ENCODE measurements around the gene SSH3. TPM values are rescaled to one million over a fixed set of nuclear protein-coding genes. Genes with fewer than 3 reads are reported as not detected.

SSH3 gene
- total and polyA plus RNA-seq, 10 donors, result 4.3 to 31.8 (median 19.7) TPM

DNA sequence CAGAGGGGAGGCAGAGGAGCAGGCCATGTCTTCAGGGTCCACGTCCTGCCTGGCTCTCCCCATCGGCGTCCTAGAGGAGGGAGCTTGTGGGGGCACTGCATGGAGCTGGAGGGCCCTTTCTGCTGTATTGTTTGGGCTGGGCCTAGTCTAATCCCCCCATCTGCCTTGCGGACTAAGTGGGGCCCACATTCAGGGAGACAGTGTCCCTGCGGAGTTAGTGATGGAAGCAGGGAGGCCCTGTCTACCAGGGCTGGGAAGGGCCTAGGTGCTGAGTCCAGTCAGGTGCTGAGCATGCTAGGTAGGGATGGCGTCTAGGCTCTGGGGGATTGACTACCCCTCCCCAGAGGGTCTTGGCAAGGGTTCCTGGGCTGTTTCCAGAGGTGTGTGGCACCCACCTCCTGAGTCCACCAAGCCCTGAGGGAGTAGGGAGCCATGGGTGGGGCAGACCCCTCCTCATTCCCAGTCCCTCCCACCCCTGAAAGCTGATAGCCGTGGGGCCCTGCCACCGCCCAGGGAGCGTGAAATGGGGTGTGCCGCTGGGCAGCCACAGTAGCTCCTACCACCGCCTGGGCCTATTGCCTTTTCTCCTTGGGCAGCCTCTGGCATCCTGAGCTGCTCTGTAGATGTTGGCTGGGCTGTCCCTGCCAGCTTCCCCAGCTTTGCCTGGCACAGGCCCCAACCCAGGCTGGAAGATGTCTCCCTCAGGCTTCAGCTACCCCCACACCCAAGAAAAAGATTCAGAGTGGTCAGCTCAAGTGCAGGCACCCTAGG is 51.9 kb downstream of the SSH3 start:
- no peak overlapping the region for H3K4me3 ChIP-seq
- DNase-seq, result peak; percentile 78
- peaks cover 0 to 11% (median 0%) of the 10 kb centered on the region in 6 donors for H3K36me3 ChIP-seq
- peak overlapping the region; percentile 90 to 100 (median 100) for H3K27ac ChIP-seq
- H3K9me3 ChIP-seq, result no peaks in the 10 kb centered on the region
- peak in 1 of 3 donors; percentile 13 for TF ChIP-seq POLR2AphosphoS5 (IDR thresholded peaks at IDR 0.05)
- TF ChIP-seq POLR2A (IDR thresholded peaks at IDR 0.05), result no peak
- TF ChIP-seq, protein P1, sequence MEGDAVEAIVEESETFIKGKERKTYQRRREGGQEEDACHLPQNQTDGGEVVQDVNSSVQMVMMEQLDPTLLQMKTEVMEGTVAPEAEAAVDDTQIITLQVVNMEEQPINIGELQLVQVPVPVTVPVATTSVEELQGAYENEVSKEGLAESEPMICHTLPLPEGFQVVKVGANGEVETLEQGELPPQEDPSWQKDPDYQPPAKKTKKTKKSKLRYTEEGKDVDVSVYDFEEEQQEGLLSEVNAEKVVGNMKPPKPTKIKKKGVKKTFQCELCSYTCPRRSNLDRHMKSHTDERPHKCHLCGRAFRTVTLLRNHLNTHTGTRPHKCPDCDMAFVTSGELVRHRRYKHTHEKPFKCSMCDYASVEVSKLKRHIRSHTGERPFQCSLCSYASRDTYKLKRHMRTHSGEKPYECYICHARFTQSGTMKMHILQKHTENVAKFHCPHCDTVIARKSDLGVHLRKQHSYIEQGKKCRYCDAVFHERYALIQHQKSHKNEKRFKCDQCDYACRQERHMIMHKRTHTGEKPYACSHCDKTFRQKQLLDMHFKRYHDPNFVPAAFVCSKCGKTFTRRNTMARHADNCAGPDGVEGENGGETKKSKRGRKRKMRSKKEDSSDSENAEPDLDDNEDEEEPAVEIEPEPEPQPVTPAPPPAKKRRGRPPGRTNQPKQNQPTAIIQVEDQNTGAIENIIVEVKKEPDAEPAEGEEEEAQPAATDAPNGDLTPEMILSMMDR (IDR thresholded peaks at IDR 0.05 in 8 of 11, conservative IDR thresholded peaks at IDR 0.05 in 3 of 11), result no peak
- intact Hi-C loops (cut with DNase I; ENCODE audit: low total_unique reads), result no loop called here
- 81 to 91% (median 90%) methylated on average over 7 to 11 of the region's 11 CpGs for WGBS, 5 donors
- H3K27me3 ChIP-seq (replicated peaks in 1 of 7), result no peaks in the 10 kb centered on the region
- peaks cover 65 to 91% (median 79%) of the 10 kb centered on the region in 6 donors for H3K4me1 ChIP-seq

DNA sequence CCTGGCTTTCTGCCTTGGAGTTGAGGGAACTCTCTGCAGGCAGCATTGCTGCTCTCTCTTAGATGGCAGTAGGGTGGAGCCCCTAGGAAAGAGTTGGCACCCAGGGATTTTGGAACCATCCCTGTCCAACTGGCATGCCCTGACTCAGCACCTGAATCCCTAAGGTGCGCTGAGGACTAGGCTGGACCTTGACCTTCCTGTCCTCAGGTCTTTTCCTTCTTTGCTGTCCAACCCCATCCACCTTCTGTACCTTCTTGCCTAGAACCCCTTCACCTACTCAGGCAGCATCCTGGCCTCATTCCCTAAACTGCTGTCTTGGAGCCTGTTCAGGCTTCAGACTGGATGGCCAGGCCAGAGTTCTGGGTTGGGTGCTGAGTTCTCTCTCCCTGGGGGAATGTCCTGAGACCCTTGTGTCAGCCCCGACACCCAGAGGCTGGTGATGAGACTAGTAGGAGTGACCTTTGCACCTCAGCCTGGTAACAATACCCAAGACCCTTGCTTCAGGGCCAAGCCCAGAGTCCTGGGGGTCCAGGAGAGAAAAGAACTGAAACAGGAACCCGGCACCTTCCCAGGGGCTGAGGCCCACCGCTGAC is 52.6 kb downstream of the SSH3 start:
- Histone ChIP-seq H3K27ac (peak overlapping the region; percentile 90 to 100 (median 100)), H3K36me3 (peaks cover 0 to 9% (median 0%) of the 10 kb centered on the region in 6 donors), H3K9me3 (no peaks in the 10 kb centered on the region), H3K4me3 (no peak overlapping the region), H3K27me3 (replicated peaks in 1 of 7) (no peaks in the 10 kb centered on the region), H3K4me1 (peaks cover 58 to 85% (median 73%) of the 10 kb centered on the region in 6 donors)
- DNase-seq, result no peak
- WGBS, 5 donors, result 60 to 88% (median 76%) methylated on average over 3 to 4 of the region's 4 CpGs
- intact Hi-C loops (cut with DNase I; ENCODE audit: low total_unique reads), result no loop called here
- TF ChIP-seq POLR2AphosphoS5 (IDR thresholded peaks at IDR 0.05) (no peak), POLR2A (IDR thresholded peaks at IDR 0.05) (no peak)
- TF ChIP-seq, protein P1 (IDR thresholded peaks at IDR 0.05 in 8 of 11, conservative IDR thresholded peaks at IDR 0.05 in 3 of 11), result no peak

DNA sequence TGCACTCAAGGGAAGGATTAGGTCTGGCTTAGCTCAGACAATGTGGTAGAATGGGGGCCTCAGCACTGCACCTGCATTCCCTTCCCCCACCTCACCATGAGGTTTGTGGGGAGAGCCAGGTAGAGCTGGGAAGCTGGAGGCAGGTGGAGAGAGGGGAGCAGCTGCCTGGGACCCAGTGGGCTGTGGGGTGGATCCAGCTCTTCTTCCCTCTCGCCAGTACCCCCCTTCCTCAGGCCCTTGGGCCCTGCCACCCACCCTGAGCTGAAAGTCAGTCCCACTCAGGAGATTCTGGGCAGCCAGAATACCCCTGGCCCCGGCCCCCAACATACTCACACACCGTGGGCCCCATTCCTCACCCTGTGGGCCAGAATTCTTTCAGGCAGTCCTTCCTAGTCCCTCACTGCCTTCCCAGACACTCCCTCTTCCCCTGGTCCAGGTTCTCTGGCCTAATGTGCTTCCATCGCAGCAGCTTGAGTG is 53.1 kb downstream of the SSH3 start:
- peak overlapping the region in 1 of 8 donors; percentile 11 for H3K4me3 ChIP-seq
- no peak for TF ChIP-seq POLR2A (IDR thresholded peaks at IDR 0.05)
- no peak for TF ChIP-seq POLR2AphosphoS5 (IDR thresholded peaks at IDR 0.05)
- H3K9me3 ChIP-seq, result no peaks in the 10 kb centered on the region
- H3K4me1 ChIP-seq, result peaks cover 53 to 79% (median 68%) of the 10 kb centered on the region in 6 donors
- 46 to 66% (median 53%) methylated on average over 4 of the region's 4 CpGs for WGBS, 5 donors
- H3K27ac ChIP-seq, result peak overlapping the region; percentile 15 to 100 (median 100)
- intact Hi-C loops (cut with DNase I; ENCODE audit: low total_unique reads), result no loop called here
- H3K36me3 ChIP-seq, result peaks cover 0 to 6% (median 0%) of the 10 kb centered on the region in 6 donors
- no peaks in the 10 kb centered on the region for H3K27me3 ChIP-seq (replicated peaks in 1 of 7)
- no peak for DNase-seq

DNA sequence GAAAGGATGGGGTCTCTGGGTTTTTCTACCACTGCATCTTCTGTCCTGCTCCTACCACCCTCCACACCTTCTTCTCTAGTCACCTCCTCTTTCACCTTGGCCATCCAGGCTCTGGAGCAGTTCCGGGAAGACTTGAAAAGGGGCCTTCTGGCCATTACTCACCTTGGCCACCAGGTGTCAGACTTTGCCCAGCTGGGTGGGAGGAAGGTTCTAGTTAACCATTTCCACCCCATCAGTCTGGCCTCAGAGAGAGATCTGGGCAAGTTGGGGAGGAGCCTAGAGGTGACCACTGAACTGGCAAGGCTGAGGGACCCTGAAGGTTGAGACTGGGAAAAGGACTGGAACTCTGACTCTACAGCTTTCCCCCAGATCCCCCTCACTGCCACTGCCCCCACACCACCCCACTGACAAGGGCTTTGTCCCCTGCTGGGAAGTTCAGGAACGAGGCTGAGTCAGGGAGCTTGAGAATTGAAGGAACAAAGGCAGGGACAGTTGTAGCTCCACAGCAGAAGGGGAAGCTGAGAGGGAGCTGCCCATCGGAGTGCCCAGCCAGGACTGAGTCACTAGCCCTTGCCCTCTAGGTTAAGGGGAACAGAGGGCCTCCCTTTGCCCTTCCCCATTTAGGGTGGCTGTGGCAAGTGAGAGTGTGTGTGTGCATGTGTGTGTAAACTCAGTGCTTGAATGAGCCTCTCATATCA is 53.7 kb downstream of the SSH3 start:
- H3K4me3 ChIP-seq, result peak overlapping the region in 1 of 8 donors; percentile 11
- intact Hi-C loops (cut with DNase I; ENCODE audit: low total_unique reads), result no loop called here
- TF ChIP-seq, protein P1 (IDR thresholded peaks at IDR 0.05 in 8 of 11, conservative IDR thresholded peaks at IDR 0.05 in 3 of 11), result peak; percentile 92 to 98 (median 96)
- no peak for TF ChIP-seq POLR2A (IDR thresholded peaks at IDR 0.05)
- peak in 2 of 3 donors; percentile 56 to 69 for TF ChIP-seq POLR2AphosphoS5 (IDR thresholded peaks at IDR 0.05)
- H3K36me3 ChIP-seq, result no peaks in the 10 kb centered on the region
- DNase-seq, result peak; percentile 87
- 15 to 29% (median 24%) methylated on average over 3 of the region's 3 CpGs for WGBS, 5 donors
- no peaks in the 10 kb centered on the region for H3K27me3 ChIP-seq (replicated peaks in 1 of 7)
- H3K9me3 ChIP-seq, result no peaks in the 10 kb centered on the region
- peaks cover 47 to 73% (median 62%) of the 10 kb centered on the region in 6 donors for H3K4me1 ChIP-seq
- peak overlapping the region; percentile 15 to 100 (median 100) for H3K27ac ChIP-seq

Data from spleen (tissue), 11 donors.